Fibroblast of villous mesenchyme (primary cell): ENCODE data around the gene RBM23. TPM values are rescaled to one million over a fixed set of nuclear protein-coding genes. Genes with fewer than 3 reads are reported as not detected.

ENCODE experiments used
- DNase-seq: peaks from one replicate; pipeline ENCODE4 v3.0.0-alpha.2; 2010; ENCODE audit warnings: low read depth
- H3K4me3 ChIP-seq: 2 replicates; pipeline ENCODE4 v1.5.1; 2011; ENCODE audit warnings: low read depth, mild to moderate bottlenecking, low read length
- CTCF ChIP-seq: IDR thresholded peaks from 2 replicates; pipeline ENCODE4 v1.5.1; 2012; ENCODE audit warnings: low read depth, mild to moderate bottlenecking, low read length; ENCODE audit not compliant: insufficient read depth
- small RNA-seq: library from RNA; depleted of rRNA; stranded (forward); fragments of <200 nt; gene quantifications from one replicate; pipeline ENCODE3, GENCODE V24; 2012
- total RNA-seq: library from RNA; depleted of rRNA; stranded (reverse); fragments of >200 nt; gene quantifications from 2 replicates; pipeline ENCODE4 v1.2.3, GENCODE V29; 2012

Gene RBM23
- total RNA-seq, 1 donor: 60.9 TPM

DNA sequence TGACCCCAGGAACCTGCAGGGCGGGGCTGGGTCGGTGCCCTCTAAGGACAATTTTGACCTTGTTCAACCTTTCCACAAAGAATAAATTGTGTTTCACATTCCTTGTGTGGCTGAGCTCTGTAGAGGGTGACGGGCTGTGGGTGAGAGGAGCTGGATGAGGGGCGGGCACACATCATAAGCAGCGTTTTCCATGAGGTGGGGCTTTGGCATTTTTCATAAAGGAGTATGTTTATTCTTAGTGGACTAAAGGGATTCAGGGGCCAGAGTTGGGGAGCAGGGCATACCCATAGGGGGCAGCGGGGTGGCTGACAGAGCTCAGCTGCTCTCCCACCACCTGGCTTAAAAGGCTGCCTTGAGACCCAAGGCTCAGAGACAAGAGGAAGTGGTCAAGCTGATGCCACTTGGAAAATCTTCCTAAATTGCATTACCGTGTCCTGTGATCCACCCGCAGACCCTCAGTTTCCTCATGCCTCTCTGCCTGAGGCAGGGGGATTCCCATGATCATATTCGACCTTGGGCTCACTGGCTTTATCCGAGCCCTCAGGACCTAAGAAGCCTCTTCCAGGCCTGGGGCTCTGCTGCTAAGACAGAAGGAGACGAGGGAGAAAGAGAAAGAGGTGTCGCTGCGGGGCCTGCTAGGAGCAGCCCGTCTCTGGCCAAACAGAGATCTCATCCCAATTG lies 71.1 kb downstream of the RBM23 start:
- H3K4me3 ChIP-seq: peak overlapping the region; percentile 8
- DNase-seq: peak; percentile 90
- no peak for TF ChIP-seq CTCF

DNA sequence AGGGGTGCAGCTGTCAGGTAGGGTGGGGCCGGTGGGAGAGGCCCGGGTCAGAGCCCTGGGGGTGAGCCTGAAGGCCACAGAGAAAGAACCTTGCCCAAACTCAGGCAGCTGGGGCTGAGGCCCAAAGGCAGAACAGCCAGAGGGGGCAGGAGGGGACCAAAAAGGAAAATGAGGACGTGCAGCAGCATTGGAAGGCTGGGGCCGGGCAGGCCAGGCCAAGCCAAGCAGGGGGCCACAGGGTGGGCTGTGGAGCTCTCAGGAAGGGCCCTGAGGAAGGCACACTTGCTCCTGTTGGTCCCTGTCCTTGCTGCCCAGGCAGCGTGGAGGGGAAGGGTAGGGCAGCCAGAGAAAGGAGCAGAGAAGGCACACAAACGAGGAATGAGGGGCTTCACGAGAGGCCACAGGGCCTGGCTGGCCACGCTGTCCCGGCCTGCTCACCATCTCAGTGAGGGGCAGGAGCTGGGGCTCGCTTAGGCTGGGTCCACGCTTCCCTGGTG lies 72.1 kb downstream of the RBM23 start:
- no peak for DNase-seq

GRCh38 chr14:22845821-22846625 lies 72.9 kb downstream of the RBM23 start:
- DNase-seq: no peak

More for the DNA sequence above, 72.1 kb downstream of the RBM23 start:
- no peak overlapping the region for H3K4me3 ChIP-seq
- no peak for TF ChIP-seq CTCF

DNA sequence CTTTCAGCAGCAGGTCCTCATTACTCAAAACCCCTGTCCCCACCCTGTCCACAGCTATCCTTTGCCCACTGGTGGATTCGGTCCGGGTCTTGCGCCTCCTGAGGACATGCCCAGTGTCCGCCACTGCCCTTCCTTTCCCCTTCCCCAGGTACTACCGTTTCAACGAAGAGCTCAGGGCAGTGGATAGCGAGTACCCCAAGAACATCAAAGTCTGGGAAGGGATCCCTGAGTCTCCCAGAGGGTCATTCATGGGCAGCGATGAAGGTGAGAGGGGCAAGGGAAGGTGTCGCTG lies 73.9 kb downstream of the RBM23 start:
- DNase-seq: no peak
- no peak for TF ChIP-seq CTCF
- H3K4me3 ChIP-seq: no peak overlapping the region

More at GRCh38 chr14:22845821-22846625, 72.9 kb downstream of the RBM23 start:
- no peak overlapping the region for H3K4me3 ChIP-seq
- TF ChIP-seq CTCF: no peak

DNA sequence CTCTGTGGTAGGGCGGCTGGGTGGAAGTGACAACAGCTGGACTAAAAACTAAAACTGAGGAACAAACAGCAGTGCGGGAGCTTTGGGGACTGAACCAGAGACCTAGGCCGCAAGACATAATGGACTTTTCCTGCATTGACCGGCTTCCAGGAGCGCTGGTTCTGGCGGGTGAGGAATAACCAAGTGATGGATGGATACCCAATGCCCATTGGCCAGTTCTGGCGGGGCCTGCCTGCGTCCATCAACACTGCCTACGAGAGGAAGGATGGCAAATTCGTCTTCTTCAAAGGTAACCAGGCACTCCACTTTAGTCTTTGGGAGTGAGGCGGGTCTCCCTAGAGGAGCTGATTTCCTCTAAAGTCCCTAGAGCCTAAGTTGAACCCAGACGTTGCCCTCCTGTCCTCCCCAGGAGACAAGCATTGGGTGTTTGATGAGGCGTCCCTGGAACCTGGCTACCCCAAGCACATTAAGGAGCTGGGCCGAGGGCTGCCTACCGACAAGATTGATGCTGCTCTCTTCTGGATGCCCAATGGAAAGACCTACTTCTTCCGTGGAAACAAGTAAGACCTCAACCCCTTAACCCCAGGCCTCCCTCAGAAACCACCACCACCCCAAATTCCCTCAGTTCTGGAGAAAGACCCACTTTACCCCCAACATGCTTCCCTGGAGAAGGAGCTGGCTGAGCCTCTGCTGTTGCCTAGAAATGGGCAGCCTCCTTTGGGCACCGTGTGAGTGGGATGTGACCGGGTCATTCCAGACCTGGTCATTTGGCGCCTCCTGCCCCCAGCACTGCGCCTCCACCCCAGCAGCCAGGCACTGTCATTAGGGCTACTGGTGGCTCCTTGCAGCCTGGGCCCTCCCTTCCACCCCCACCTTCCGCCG lies 74.5 kb downstream of the RBM23 start:
- H3K4me3 ChIP-seq: no peak overlapping the region
- DNase-seq: no peak
- TF ChIP-seq CTCF: no peak

Small RNA genes within 50 kb of the gene (small RNA-seq; reads per million reads assigned to genes)
- not detected for gene RF00019

Other genes with a start within 250 kb of the RBM23 start
- gene OXA1L, start 152.5 kb downstream of the RBM23 start, total RNA-seq: 37.6 and 45.7 TPM in 2 replicates
- gene SLC7A7, start 103.7 kb downstream of the RBM23 start, total RNA-seq: 3.9 and 5.5 TPM in 2 replicates
- 58.3 and 82.5 TPM in 2 replicates for gene MRPL52, start 89.3 kb downstream of the RBM23 start, total RNA-seq
- 188 and 327 TPM in 2 replicates for gene MMP14, start 82.6 kb downstream of the RBM23 start, total RNA-seq
- gene LRP10, start 47.4 kb downstream of the RBM23 start, total RNA-seq: 104 and 108 TPM in 2 replicates
- gene REM2, start 35.9 kb downstream of the RBM23 start, total RNA-seq: under 0.01 and 0.43 TPM in 2 replicates
- gene PRMT5, start 10.2 kb upstream of the RBM23 start, total RNA-seq: 56.7 and 82.5 TPM in 2 replicates
- 29.8 and 46.7 TPM in 2 replicates for gene HAUS4, start 37.9 kb upstream of the RBM23 start, total RNA-seq
- gene AJUBA, start 63.4 kb upstream of the RBM23 start, total RNA-seq: 105 and 131 TPM in 2 replicates
- gene C14orf93, start 91.0 kb upstream of the RBM23 start, total RNA-seq: 4.5 and 4.7 TPM in 2 replicates
- gene PSMB5, start 115.8 kb upstream of the RBM23 start, total RNA-seq: 178 and 196 TPM in 2 replicates
- gene PSMB11, start 123.1 kb upstream of the RBM23 start, total RNA-seq: not detected in 2 replicates
- 6.4 and 10.8 TPM in 2 replicates for gene CDH24, start 138.4 kb upstream of the RBM23 start, total RNA-seq
- 93.1 and 106 TPM in 2 replicates for gene ACIN1, start 176.0 kb upstream of the RBM23 start, total RNA-seq
- 48.0 and 66.1 TPM in 2 replicates for gene C14orf119, start 176.4 kb upstream of the RBM23 start, total RNA-seq
- gene CIROP, start 185.8 kb upstream of the RBM23 start, total RNA-seq: not detected in 2 replicates
- gene CEBPE, start 200.1 kb upstream of the RBM23 start, total RNA-seq: not detected in 2 replicates